ENCODE measurements around the gene FRRS1.
"Not testable (repeated sequence)": the region's sequence is repeated elsewhere in the genome, so short reads cannot be mapped to it uniquely, and the experiment has no call there.

Gene FRRS1

GRCh38 chr1:99777752-99778151 is 11.3 kb upstream of the FRRS1 start:
- Mint-ChIP-seq H3K36me3 (no peaks in the 10 kb centered on the region), H3K27ac (no peak overlapping the region), H3K9me3 (no peaks in the 10 kb centered on the region), H3K4me1 (no peaks in the 10 kb centered on the region), H3K4me3 (no peak overlapping the region)
- ATAC-seq: no peak
- DNase-seq (ENCODE audit: low spot score in 2 of 2): no peak

GRCh38 chr1:99776120-99776519 is 9.7 kb upstream of the FRRS1 start:
- no peaks in the 10 kb centered on the region for H3K36me3 Mint-ChIP-seq
- no peaks in the 10 kb centered on the region for H3K4me1 Mint-ChIP-seq
- no peaks in the 10 kb centered on the region for H3K9me3 Mint-ChIP-seq
- no peak overlapping the region for H3K27ac Mint-ChIP-seq
- H3K4me3 Mint-ChIP-seq: no peak overlapping the region
- ATAC-seq (no peak), DNase-seq (ENCODE audit: low spot score in 2 of 2) (no peak)

DNA sequence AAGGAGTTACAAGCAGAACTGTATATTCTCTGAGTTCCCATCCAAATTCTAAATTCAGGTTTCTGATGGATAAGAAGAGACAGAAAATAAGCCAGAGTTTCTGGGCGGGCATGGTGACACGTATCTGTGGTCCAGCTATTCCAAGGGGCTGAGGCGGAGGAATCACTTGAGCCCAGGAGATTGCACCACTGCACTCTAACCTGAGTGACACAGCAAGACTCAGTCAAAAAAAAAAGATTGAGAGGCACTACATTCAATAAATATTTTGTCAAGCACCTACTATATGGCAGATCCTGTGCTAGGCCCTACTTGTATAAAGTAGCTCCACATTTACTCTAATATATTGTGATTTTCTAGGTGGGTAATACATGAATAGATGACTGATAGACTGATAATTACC is 6.4 kb upstream of the FRRS1 start:
- no peaks in the 10 kb centered on the region for H3K9me3 Mint-ChIP-seq
- DNase-seq (ENCODE audit: low spot score in 2 of 2) (no peak), ATAC-seq (no peak)
- no peak overlapping the region for H3K27ac Mint-ChIP-seq
- no peaks in the 10 kb centered on the region for H3K4me1 Mint-ChIP-seq
- H3K4me3 Mint-ChIP-seq: no peak overlapping the region
- no peaks in the 10 kb centered on the region for H3K36me3 Mint-ChIP-seq

GRCh38 chr1:99771513-99771918 is 5.1 kb upstream of the FRRS1 start:
- DNase-seq (ENCODE audit: low spot score in 2 of 2): no peak
- no peak overlapping the region for H3K27ac Mint-ChIP-seq
- no peaks in the 10 kb centered on the region for H3K36me3 Mint-ChIP-seq
- H3K4me3 Mint-ChIP-seq: no peak overlapping the region
- ATAC-seq: no peak
- no peaks in the 10 kb centered on the region for H3K9me3 Mint-ChIP-seq
- no peaks in the 10 kb centered on the region for H3K4me1 Mint-ChIP-seq

- Mint-ChIP-seq H3K4me3 (no peak overlapping the region), H3K4me1 (no peaks in the 10 kb centered on the region), H3K36me3 (no peaks in the 10 kb centered on the region), H3K27ac (no peak overlapping the region), H3K9me3 (no peaks in the 10 kb centered on the region)
- no peak for DNase-seq (ENCODE audit: low spot score in 2 of 2)
- ATAC-seq: no peak
Observed at GRCh38 chr1:99768524-99769245, 2.2 kb upstream of the FRRS1 start.

GRCh38 chr1:99768104-99768503 is 1.7 kb upstream of the FRRS1 start:
- Mint-ChIP-seq H3K9me3 (no peaks in the 10 kb centered on the region), H3K4me1 (no peaks in the 10 kb centered on the region), H3K27ac (no peak overlapping the region), H3K36me3 (no peaks in the 10 kb centered on the region), H3K4me3 (no peak overlapping the region)
- ATAC-seq (no peak), DNase-seq (ENCODE audit: low spot score in 2 of 2) (no peak)

DNA sequence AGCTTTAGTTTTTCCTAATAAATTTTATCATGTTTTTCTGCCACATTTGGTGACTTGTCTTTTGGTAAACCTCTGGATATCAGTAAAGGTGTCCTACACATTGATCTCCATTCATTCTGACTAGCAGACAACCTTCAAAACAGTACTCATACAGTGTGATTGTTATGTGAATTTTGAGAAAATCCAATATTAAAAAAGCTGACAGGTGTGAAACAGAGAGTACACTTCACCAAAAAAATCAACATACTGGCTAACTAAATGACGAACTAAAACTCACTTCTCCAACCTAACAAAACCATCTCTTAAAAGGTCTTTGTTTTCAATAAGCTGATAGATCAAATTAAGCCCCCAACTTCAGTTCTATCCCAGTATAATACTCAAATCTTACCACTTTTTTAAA is 1.5 kb downstream of the FRRS1 start:
- Mint-ChIP-seq H3K4me1 (no peaks in the 10 kb centered on the region), H3K36me3 (no peaks in the 10 kb centered on the region), H3K9me3 (no peaks in the 10 kb centered on the region), H3K4me3 (no peak overlapping the region), H3K27ac (no peak overlapping the region)
- no peak for ATAC-seq
- no peak for DNase-seq (ENCODE audit: low spot score in 2 of 2)

GRCh38 chr1:99764439-99764838 is 2.0 kb downstream of the FRRS1 start:
- DNase-seq (ENCODE audit: low spot score in 2 of 2): no peak
- H3K4me1 Mint-ChIP-seq: no peaks in the 10 kb centered on the region
- H3K9me3 Mint-ChIP-seq: no peaks in the 10 kb centered on the region
- no peak overlapping the region for H3K4me3 Mint-ChIP-seq
- H3K27ac Mint-ChIP-seq: no peak overlapping the region
- no peaks in the 10 kb centered on the region for H3K36me3 Mint-ChIP-seq
- ATAC-seq: no peak

DNA sequence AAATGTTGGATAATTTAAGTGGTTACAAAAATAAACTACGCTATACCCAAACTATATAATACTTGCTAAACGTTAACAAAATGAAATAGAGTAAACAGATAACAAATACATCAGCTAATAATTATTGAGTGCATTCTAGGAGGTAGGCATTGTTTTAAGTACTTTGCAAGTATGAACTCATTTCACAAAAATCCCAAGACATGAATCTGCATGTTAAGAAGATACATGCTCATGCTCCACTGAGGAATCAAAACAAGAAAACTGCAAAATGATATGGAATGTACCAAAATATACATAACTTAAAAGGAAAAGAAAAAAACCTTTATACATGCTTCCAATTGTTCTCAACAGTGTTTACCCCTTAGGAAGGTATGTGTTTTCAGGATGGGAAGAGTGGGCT is 2.5 kb downstream of the FRRS1 start:
- no peak for DNase-seq (ENCODE audit: low spot score in 2 of 2)
- Mint-ChIP-seq H3K4me1 (no peaks in the 10 kb centered on the region), H3K9me3 (peaks cover 3% of the 10 kb centered on the region), H3K4me3 (no peak overlapping the region), H3K27ac (no peak overlapping the region), H3K36me3 (no peaks in the 10 kb centered on the region)
- no peak for ATAC-seq

- no peaks in the 10 kb centered on the region for H3K36me3 Mint-ChIP-seq
- DNase-seq (ENCODE audit: low spot score in 2 of 2) (no peak), ATAC-seq (no peak)
- peaks cover 7% of the 10 kb centered on the region for H3K4me1 Mint-ChIP-seq
- H3K9me3 Mint-ChIP-seq: peaks cover 3% of the 10 kb centered on the region
- H3K27ac Mint-ChIP-seq: no peak overlapping the region
- H3K4me3 Mint-ChIP-seq: no peak overlapping the region
Observed at GRCh38 chr1:99761774-99762173, 4.7 kb downstream of the FRRS1 start.

DNA sequence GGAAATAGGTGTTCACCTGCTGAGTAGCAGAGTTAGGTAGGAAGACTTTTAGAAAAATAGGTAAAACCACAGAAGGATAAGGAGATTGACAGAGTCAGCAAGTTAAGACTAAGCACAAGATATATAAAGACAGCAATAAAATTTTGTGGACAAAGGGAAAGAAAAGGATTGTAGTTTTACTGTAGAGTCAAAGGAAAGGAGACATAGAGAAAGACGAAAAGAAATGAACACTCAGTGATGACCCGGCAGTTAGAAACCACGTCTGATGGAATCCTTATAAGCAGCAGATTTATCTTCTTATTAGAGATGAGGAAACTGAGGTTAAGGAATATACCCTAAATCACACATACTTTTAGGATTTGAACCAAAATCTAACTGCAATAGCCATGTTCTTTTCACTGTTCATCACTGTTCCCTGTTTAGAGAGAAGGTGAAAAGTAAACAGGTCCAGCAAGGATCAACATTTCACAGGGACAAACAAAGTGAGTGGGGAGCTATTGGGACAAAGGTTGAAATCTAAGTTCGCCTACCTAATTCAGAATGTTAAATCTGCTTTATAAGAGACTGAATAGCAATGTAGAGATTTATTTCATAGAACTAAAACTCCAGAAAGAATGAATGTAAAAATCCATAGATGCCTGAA is 6.8 kb downstream of the FRRS1 start:
- Mint-ChIP-seq H3K4me3 (no peak overlapping the region), H3K27ac (no peak overlapping the region), H3K4me1 (peaks cover 7% of the 10 kb centered on the region), H3K9me3 (peaks cover 3% of the 10 kb centered on the region), H3K36me3 (no peaks in the 10 kb centered on the region)
- ATAC-seq: no peak
- no peak for DNase-seq (ENCODE audit: low spot score in 2 of 2)

GRCh38 chr1:99758686-99759517 is 7.5 kb downstream of the FRRS1 start:
- not testable (repeated sequence) for H3K36me3 Mint-ChIP-seq; H3K9me3 Mint-ChIP-seq; DNase-seq (ENCODE audit: low spot score in 2 of 2); H3K4me3 Mint-ChIP-seq; H3K4me1 Mint-ChIP-seq; H3K27ac Mint-ChIP-seq; ATAC-seq

DNA sequence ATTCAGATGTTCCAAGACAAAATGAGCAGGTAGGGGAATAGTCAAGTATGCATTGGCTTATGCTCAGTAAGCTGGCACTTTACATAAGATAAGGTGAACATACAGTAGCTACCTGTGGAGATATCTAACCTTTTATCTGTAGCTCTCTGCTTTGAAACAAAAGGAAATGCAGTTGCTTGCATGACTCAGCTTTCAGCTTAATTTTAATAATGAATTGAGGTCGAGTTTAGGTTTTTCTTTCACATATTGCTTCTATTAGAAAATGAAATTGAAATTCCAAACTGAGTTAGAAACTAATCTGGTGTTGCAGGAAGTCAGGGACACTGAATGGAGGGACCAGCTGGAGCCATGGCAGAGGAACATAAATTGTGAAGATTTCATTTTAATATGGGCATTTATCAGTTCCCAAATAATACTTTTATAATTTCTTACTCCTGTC is 8.3 kb downstream of the FRRS1 start:
- no peak for DNase-seq (ENCODE audit: low spot score in 2 of 2)
- ATAC-seq: no peak

GRCh38 chr1:99756598-99756997 is 9.8 kb downstream of the FRRS1 start:
- Mint-ChIP-seq H3K4me1 (peaks cover 12% of the 10 kb centered on the region), H3K27ac (no peak overlapping the region), H3K9me3 (peaks cover 3% of the 10 kb centered on the region), H3K4me3 (no peak overlapping the region), H3K36me3 (no peaks in the 10 kb centered on the region)
- ATAC-seq (no peak), DNase-seq (ENCODE audit: low spot score in 2 of 2) (no peak)

More for the DNA sequence above, 8.3 kb downstream of the FRRS1 start:
- H3K9me3 Mint-ChIP-seq: peaks cover 3% of the 10 kb centered on the region
- H3K4me1 Mint-ChIP-seq: peaks cover 7% of the 10 kb centered on the region
- no peaks in the 10 kb centered on the region for H3K36me3 Mint-ChIP-seq
- H3K27ac Mint-ChIP-seq: no peak overlapping the region
- H3K4me3 Mint-ChIP-seq: no peak overlapping the region

DNA sequence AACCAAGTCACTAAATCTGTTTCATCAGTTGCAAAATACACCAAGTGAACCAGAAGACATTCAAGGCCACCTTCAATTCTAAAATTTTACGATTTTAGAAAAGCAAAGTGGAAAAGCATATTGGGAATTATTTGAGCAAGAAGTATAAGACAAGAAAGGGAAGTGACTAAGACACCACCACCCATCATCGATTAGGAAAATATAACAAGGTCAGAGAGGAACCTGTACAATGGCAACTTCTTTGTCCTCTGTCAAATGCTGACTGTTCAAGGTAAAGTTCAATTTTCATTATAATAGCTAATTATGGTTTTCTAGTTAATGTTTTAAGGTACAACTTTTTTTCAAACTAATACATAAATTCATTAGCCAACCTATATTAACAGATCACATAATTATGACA is 10.8 kb downstream of the FRRS1 start:
- no peak overlapping the region for H3K4me3 Mint-ChIP-seq
- H3K4me1 Mint-ChIP-seq: peaks cover 12% of the 10 kb centered on the region
- no peak overlapping the region for H3K27ac Mint-ChIP-seq
- peaks cover 3% of the 10 kb centered on the region for H3K9me3 Mint-ChIP-seq
- ATAC-seq: no peak
- no peaks in the 10 kb centered on the region for H3K36me3 Mint-ChIP-seq
- no peak for DNase-seq (ENCODE audit: low spot score in 2 of 2)

DNA sequence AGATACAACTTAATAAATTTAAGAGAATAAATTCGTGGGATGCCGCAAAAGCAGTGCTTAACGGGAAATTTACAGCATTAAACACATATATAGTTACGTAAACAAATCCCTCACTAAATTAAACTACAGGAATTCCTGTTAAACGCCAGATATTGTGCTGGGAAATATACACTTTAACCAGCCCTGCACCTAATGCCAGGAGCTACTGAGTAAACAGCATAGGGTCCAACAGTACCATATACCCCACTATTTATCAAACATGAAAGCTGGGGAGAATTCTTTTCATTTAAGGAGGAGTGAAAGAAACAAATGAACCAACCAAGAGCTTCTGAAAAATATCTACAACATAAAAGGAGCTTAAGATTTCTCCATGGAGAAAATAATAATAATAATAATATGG is 11.7 kb downstream of the FRRS1 start:
- ATAC-seq: no peak
- H3K36me3 Mint-ChIP-seq: no peaks in the 10 kb centered on the region
- H3K4me1 Mint-ChIP-seq: peaks cover 20% of the 10 kb centered on the region
- DNase-seq (ENCODE audit: low spot score in 2 of 2): no peak
- H3K4me3 Mint-ChIP-seq: no peak overlapping the region
- H3K9me3 Mint-ChIP-seq: peaks cover 3% of the 10 kb centered on the region
- H3K27ac Mint-ChIP-seq: no peak overlapping the region

Measured in stimulated activated effector memory CD8-positive, alpha-beta T cell treated with anti-CD3 and anti-CD28 coated beads, Interleukin-12 subunit alpha, Interleukin-12 subunit beta, amount 100 ng/mL, for 72 hours (primary cell).